Measurements from ENCODE around the gene SRI. TPM values are rescaled to one million over a fixed set of nuclear protein-coding genes. Genes with fewer than 3 reads are reported as not detected.
"Not testable (repeated sequence)": the region's sequence is repeated elsewhere in the genome, so short reads cannot be mapped to it uniquely, and the experiment has no call there.

SRI gene, protein sequence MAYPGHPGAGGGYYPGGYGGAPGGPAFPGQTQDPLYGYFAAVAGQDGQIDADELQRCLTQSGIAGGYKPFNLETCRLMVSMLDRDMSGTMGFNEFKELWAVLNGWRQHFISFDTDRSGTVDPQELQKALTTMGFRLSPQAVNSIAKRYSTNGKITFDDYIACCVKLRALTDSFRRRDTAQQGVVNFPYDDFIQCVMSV
- 207 TPM for polyA plus RNA-seq

DNA sequence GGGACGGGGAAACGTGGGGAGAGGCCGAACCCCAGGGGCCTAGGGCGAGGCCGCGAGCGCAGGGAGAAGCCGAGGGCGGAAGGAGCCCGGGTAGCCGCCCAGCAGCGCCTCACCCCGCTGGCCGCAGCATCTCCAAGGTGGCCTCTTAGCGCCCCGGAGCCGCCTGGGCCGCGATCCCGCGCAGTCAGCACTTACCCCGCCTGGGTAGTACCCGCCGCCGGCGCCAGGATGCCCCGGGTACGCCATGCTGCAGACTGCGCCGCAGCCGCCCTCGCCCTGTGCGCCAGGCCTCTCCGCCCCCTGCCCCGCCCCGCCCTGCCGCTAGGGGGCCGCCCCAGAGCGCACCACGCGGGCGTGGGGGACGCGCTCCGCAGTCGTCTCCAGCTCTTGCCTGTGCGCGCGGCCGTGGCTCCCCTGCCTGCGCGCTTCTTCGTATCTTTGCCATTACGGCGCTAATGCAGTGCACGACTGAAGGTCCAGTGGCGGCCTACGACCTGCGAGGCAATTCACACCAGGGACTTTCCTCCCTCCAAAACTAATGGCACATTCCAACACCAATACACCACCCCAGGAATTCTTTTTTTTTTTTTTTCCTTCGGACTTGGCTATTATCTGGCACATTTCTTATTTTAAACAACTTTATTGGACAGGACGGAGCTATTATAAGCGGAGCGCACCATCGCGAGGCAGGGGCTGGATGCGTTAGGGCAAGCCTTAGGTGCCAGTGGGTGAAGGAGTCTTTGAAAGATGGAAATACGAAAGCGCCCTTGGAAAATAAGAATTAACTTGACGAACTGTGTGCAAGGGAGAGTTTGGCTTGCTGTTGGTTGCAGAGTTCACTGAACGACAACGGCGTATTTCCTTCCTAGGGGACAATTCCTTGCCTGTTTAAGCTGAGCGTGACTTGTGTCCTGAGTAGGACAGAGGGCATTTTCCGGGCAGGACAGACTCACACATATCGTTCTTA is at the start of gene SRI:
Gene SRI, minus strand, starts transcription at position 258 of the 967 bp plus-strand sequence. Its CDS starts 12 bp downstream, at position 246.
- Mint-ChIP-seq H3K4me3 (peak within 1 kb of the TSS; percentile 89 to 97 (median 94)), H3K27me3 (no peaks in the 10 kb centered on the region), H3K9me3 (no peaks in the 10 kb centered on the region), H3K4me1 (peaks cover 15 to 20% (median 18%) of the 10 kb centered on the region in 3 donors), H3K36me3 (no peaks in the 10 kb centered on the region), H3K27ac (peak within 1 kb of the TSS; percentile 80 to 95 (median 94))

DNA sequence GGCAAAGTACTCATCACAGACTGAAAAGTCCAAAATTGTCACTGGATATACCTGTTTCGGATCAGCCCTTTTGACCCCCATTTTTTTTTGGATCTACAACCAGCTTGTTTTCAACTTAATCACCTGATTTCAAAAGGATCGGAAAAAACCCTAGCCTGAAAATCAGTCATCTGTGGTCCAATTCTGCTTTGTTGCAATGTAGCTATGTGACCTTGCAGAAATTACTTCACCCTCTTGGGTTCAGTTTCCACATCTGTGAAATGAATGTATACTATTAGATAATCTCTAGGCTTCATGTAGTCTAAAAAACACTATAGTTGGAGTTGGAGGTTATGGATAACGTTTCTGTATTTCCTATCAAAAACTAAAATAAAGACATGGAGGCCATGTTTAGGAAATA is 49.7 kb upstream of the SRI start:
- H3K9me3 Mint-ChIP-seq = peaks cover 0 to 3% (median 0%) of the 10 kb centered on the region in 3 donors
- no peaks in the 10 kb centered on the region for H3K4me1 Mint-ChIP-seq
- H3K27me3 Mint-ChIP-seq = peaks cover 1% of the 10 kb centered on the region
- H3K36me3 Mint-ChIP-seq = no peaks in the 10 kb centered on the region
- H3K27ac Mint-ChIP-seq = no peak overlapping the region
- H3K4me3 Mint-ChIP-seq = no peak overlapping the region

DNA sequence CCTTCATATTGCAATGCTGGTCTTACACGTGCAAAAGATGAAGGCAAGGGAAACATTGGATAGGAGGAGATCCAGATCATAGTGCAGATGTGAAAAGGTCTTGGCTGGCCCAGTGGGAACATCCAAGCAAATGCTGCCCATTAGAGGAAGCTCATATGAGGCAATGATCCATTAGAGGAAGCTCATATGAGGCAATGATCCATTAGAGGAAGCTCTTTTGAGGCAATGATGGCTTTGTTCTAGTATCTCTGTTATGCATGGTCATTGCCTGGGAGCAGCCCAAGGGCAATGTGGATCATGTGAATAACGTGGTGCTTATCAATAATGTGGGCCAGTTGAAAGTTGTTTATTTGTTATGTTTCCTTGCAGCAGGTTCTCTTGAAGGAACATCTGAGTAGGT is 49.0 kb upstream of the SRI start:
- Mint-ChIP-seq H3K27ac (no peak overlapping the region), H3K9me3 (peaks cover 0 to 3% (median 0%) of the 10 kb centered on the region in 3 donors), H3K27me3 (peaks cover 2% of the 10 kb centered on the region), H3K4me3 (no peak overlapping the region), H3K4me1 (no peaks in the 10 kb centered on the region), H3K36me3 (no peaks in the 10 kb centered on the region)

DNA sequence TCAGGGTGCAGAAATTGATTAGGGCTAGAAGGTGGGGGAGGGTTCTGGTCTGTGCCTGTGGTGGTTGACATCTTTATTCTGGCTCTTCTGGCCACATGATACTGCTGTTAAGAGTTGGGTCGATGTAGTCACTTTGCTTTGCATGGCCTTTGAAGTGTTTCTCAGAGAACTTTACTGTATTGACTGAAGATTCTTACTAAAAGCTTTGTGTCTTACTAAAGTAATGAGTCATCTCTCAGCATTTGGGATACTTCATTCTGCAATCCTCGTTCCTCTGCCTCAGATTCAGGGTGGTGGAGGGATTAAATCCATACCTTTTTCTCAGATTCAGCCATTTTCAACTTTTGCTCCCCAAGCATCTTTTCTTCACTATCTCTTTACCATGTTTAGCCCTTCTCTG is 48.2 kb upstream of the SRI start:
- Mint-ChIP-seq H3K4me3 (no peak overlapping the region), H3K27ac (no peak overlapping the region), H3K27me3 (peaks cover 2% of the 10 kb centered on the region), H3K9me3 (peaks cover 0 to 3% (median 0%) of the 10 kb centered on the region in 3 donors), H3K4me1 (no peaks in the 10 kb centered on the region), H3K36me3 (no peaks in the 10 kb centered on the region)

DNA sequence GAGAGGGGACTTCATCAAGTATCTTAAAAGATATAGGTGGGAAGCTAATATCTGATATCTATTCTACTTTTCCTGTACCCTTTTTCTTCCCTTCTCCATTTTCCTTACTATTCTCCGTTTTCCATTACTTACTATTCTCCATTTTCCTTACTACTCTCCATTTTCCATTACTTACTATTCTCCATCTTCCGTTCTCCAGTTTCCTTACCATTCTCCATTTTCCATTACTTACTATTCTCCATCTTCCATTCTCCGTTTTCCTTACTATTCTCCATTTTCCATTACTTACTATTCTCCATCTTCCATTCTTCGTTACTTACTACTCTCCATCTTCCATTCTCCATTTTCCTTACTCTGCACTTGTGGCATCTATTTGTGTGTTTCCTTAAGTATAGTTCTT is 47.6 kb upstream of the SRI start:
- no peaks in the 10 kb centered on the region for H3K4me1 Mint-ChIP-seq
- H3K27ac Mint-ChIP-seq = no peak overlapping the region
- peaks cover 0 to 3% (median 0%) of the 10 kb centered on the region in 3 donors for H3K9me3 Mint-ChIP-seq
- no peaks in the 10 kb centered on the region for H3K36me3 Mint-ChIP-seq
- H3K27me3 Mint-ChIP-seq = peaks cover 2% of the 10 kb centered on the region
- no peak overlapping the region for H3K4me3 Mint-ChIP-seq

DNA sequence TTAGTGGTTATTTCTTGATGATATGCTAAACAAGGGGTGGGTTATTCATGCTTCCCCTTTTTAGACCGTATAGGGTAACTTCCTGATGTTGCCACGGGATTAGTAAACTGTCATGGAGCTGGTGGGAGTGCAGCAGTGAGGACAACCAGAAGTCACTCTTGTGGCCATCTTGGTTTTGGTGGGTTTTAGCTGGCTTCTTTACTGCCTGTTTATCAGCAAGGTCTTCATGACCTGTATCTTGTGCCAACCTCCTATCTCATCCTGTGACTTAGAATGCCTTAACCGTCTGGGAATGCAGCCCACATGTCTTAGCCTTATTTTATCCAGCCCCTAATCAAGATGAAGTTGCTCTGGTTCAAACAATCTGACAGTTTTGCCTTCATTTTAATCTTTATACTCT is 45.1 kb upstream of the SRI start:
- not testable (repeated sequence) for H3K9me3 Mint-ChIP-seq, H3K27ac Mint-ChIP-seq, H3K36me3 Mint-ChIP-seq, H3K4me3 Mint-ChIP-seq, H3K27me3 Mint-ChIP-seq, H3K4me1 Mint-ChIP-seq

DNA sequence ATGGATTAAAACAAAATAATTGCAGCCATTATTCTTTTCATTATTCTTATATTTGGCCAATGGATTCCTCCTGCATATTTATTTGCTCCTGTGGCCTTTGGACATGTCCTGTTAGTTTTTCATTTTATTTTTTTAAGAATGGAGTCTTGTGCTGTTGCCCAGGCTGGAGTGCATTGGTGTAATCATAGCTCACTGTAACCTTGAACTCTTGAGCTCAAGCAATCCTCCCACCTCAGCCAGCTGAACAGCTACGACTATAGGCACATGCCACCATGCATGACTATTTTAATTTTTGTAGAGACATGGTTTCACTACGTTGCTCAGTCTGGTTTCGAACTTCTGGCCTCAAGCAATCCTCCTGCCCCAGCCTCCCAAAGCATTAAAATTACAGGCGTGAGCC is 42.7 kb upstream of the SRI start:
- Mint-ChIP-seq H3K27ac (no peak overlapping the region), H3K36me3 (no peaks in the 10 kb centered on the region), H3K4me1 (no peaks in the 10 kb centered on the region), H3K9me3 (peaks cover 0 to 2% (median 0%) of the 10 kb centered on the region in 3 donors), H3K4me3 (no peak overlapping the region), H3K27me3 (peaks cover 2% of the 10 kb centered on the region)

DNA sequence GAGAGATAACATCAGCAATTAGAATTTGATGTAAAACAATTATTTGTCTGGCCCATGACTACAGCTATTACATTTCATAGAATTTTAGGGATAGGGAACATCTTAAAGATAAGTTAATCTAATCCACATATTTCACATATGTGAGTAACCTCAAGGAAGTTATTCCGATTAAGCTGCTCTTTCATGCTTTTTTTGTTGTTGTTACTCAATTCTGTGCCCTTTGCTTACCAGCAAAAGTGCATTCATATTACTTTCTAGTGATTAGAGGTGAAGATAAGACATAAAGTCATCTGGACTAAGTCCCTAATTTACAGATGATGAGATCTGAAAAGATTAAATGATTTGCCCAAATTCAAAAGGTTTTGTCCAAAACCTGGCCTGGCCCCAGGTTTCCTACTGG is 40.9 kb upstream of the SRI start:
- no peaks in the 10 kb centered on the region for H3K4me1 Mint-ChIP-seq
- H3K4me3 Mint-ChIP-seq = no peak overlapping the region
- H3K27ac Mint-ChIP-seq = no peak overlapping the region
- H3K9me3 Mint-ChIP-seq = no peaks in the 10 kb centered on the region
- H3K27me3 Mint-ChIP-seq = peaks cover 2% of the 10 kb centered on the region
- no peaks in the 10 kb centered on the region for H3K36me3 Mint-ChIP-seq

DNA sequence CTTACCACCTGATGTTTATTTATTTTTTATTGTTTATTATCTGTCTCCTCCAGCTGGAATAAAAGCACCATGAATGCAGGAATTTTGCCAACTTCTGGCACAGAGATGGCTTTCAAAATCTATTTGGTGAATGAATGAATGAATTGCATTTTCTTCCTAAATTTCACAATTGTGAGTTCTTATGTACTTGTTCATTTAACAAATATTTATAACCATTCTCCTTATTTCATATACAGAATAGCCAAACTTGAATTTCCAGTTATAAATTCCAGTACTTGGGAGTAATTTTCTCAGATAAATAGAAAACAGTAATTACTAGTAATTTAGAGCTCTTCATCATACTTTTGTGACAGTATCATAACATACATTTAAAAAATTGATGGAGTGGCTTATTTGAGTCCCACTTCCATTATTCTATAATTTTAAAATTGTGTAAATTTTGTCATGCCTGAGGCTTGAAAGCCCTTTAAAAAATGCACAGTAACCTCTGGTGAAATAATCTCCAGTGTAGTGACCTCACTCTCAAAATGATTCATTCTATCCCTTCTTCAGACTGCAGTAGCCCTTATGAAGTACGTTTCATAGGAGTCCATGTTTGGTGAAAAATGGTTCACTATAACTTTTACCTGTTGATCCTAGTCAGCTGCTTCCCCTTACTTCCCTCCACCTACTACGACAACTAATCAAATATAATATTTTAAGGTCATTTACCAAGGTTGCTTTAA is 40.0 kb upstream of the SRI start:
- Mint-ChIP-seq H3K27ac (no peak overlapping the region), H3K4me1 (no peaks in the 10 kb centered on the region), H3K4me3 (no peak overlapping the region), H3K36me3 (no peaks in the 10 kb centered on the region), H3K27me3 (peaks cover 2% of the 10 kb centered on the region), H3K9me3 (peaks cover 0 to 1% (median 0%) of the 10 kb centered on the region in 3 donors)

DNA sequence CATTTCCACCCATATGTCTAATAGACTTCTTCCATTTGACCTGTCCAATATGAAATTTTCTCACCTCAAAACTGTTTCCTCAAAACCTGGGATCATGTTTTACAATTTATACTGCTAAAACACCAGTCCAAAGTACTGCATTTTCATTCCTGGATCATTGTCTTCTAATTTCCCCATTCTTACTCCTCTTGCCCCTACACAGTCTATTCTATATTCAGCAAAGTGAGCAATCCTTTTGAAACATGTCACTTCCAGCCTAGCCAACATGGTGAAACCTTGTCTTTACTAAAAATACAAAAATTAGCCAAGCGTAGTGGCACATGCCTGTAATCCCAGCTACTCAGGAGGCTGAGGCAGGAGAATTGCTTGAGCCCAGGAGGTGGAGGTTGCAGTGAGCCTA is 38.5 kb upstream of the SRI start:
- H3K9me3 Mint-ChIP-seq = peaks cover 6 to 14% (median 8%) of the 10 kb centered on the region in 3 donors
- H3K4me1 Mint-ChIP-seq, H3K27ac Mint-ChIP-seq, H3K4me3 Mint-ChIP-seq, H3K27me3 Mint-ChIP-seq, H3K36me3 Mint-ChIP-seq: not testable (repeated sequence)

DNA sequence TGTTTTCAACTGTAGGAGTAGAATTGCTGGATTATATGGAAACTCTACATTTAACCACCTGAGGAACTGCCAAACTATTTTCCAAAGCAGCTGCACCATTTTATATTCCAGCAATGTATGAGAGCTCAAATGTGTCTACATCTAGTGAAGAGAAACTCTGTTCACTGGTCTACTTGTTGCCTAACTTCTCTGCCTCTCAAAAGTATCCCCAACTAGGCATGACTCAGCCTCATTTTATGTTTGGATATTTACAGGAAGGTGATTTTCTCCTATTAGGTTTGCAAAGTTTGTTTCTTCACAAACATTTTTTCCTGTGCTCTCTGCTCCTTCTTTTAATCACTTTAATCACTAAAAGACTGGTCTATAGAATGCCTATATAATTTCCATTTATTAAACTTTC is 37.1 kb upstream of the SRI start:
- Mint-ChIP-seq H3K36me3 (no peaks in the 10 kb centered on the region), H3K4me3 (no peak overlapping the region), H3K27me3 (no peaks in the 10 kb centered on the region), H3K9me3 (peaks cover 6 to 16% (median 10%) of the 10 kb centered on the region in 3 donors), H3K27ac (no peak overlapping the region), H3K4me1 (no peaks in the 10 kb centered on the region)

DNA sequence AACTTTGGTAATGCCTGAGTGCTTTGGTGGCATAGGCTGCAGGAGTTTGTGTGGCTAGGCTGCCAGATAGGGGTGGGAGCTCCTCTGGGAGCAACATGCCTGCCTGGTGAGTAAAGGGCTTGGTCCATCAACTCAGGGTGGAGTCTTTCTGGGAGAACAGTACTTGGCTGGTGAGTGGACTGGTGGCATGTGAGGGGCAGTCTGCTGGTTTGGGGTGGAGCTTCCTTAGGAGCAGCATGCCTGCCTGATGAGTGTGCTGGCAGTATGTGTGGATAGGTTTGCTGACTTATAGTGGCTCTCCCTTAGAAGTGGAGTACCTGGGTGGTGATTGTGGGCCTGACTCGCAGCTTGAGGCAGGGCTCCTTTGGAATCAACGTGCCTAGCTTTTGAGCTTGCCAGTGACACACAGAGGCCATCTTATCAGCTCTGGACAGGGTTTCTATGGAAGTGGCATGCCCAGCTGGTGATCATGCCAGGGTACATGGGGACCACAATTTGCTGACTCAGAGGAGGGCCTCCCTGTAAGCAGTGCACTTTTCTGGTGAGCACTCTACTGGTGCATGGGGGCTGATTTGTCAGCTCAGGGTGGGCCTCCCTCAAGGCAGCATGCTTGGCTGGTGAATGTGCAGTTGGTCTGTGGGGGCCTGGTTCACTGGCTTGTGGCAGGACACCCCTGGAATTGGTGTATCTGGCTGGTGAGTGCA is 35.0 kb upstream of the SRI start:
- Mint-ChIP-seq H3K27ac (no peak overlapping the region), H3K36me3 (no peaks in the 10 kb centered on the region), H3K27me3 (no peaks in the 10 kb centered on the region), H3K4me3 (no peak overlapping the region), H3K9me3 (peaks cover 6 to 16% (median 10%) of the 10 kb centered on the region in 3 donors), H3K4me1 (no peaks in the 10 kb centered on the region)

DNA sequence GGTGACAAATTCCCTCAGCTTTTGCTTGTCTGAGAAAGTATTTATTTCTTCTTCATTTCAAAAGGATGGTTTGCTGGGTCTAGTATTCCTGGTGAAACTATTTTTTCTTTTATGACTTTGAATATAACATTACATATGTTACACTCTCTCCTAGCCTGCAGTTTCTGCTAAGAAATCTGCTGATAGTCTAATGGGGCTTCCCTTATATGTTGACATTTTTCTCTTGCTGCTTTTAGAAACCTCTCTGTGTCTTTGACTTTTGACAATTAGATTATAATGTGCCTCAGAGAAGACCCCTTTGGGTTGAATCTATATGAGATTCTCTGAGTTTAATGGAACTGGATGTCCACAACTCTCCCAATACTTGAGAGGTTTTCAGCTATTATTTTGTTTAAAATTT is 33.8 kb upstream of the SRI start:
- Mint-ChIP-seq H3K4me1 (no peaks in the 10 kb centered on the region), H3K9me3 (peaks cover 6 to 16% (median 10%) of the 10 kb centered on the region in 3 donors), H3K4me3 (no peak overlapping the region), H3K27ac (no peak overlapping the region), H3K36me3 (no peaks in the 10 kb centered on the region), H3K27me3 (no peaks in the 10 kb centered on the region)

DNA sequence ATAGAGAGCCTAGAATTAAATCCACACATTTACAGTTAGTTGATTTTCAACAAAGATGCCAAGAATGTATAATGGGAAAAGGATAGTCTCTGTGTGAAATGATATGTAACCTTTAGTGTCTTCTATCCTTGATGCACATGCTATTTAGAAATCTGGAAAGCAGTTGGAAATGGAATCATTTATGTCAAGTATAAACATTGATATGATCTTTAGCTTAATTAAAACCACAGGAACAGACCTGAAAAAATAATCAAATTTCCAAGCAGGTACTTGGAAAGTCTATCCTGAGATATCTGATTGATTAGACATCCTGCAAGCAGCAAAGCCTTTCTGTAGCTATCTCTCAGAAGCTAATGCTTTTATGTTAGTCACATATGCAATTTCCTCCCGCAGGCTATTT is 24.4 kb upstream of the SRI start:
- Mint-ChIP-seq H3K36me3 (no peaks in the 10 kb centered on the region), H3K9me3 (no peaks in the 10 kb centered on the region), H3K27ac (no peak overlapping the region), H3K27me3 (peaks cover 1% of the 10 kb centered on the region), H3K4me1 (no peaks in the 10 kb centered on the region), H3K4me3 (no peak overlapping the region)
